RWPE2 (cell line): ENCODE measurements around the gene IL31RA.

Experiments
- ATAC-seq: fragments of 200-7000 bp; cut with Tn5 transposase; 3 replicates; pipeline ENCODE4 v1.9.1; 2021; ENCODE audit warnings: low read depth
- DNase-seq: peaks from one replicate; pipeline ENCODE4 v3.0.0-alpha.2; 2020; ENCODE audit warnings: low spot score
- H3K27ac ChIP-seq: fragments of 450-650 bp; 2 replicates; pipeline ENCODE4 v1.5.1; 2017; ENCODE audit warnings: mild to moderate bottlenecking; ENCODE audit not compliant: poor library complexity, severe bottlenecking
- H3K27me3 ChIP-seq: fragments of 250-450 bp; sonication (Bioruptor Pico); 2 replicates; pipeline ENCODE4 v1.5.1; 2021; ENCODE audit warnings: mild to moderate bottlenecking, moderate library complexity; ENCODE audit not compliant: insufficient read depth, poor library complexity, severe bottlenecking
- H3K36me3 ChIP-seq: fragments of 250-450 bp; sonication (Bioruptor Pico); 2 replicates; pipeline ENCODE4 v1.5.1; 2020; ENCODE audit warnings: low read depth, mild to moderate bottlenecking, moderate library complexity
- H3K4me1 ChIP-seq: fragments of 250-450 bp; sonication (Bioruptor Pico); 2 replicates; pipeline ENCODE4 v1.5.1; 2021; ENCODE audit warnings: mild to moderate bottlenecking, moderate library complexity; ENCODE audit not compliant: insufficient read depth, poor library complexity, severe bottlenecking
- H3K4me3 ChIP-seq: fragments of 250-450 bp; sonication (Bioruptor Pico); 2 replicates; pipeline ENCODE4 v1.5.1; 2021; ENCODE audit warnings: mild to moderate bottlenecking, moderate library complexity; ENCODE audit not compliant: severe bottlenecking
- H3K9me3 ChIP-seq: fragments of 250-450 bp; sonication (Bioruptor Pico); 2 replicates; pipeline ENCODE4 v1.5.1; 2021; ENCODE audit warnings: mild to moderate bottlenecking, moderate library complexity; ENCODE audit not compliant: severe bottlenecking
- CTCF ChIP-seq: fragments of 450-650 bp; IDR thresholded peaks from one replicate; pipeline ENCODE4 v1.5.1; 2017; ENCODE audit warnings: mild to moderate bottlenecking, moderate library complexity; ENCODE audit not compliant: poor library complexity, severe bottlenecking

The IL31RA gene

GRCh38 chr5:55925181-55925580, 74.0 kb downstream of the IL31RA start:
- TF ChIP-seq CTCF: no peak
- DNase-seq: no peak

GRCh38 chr5:55925712-55926111, 74.6 kb downstream of the IL31RA start:
- no peaks in the 10 kb centered on the region for H3K36me3 ChIP-seq
- TF ChIP-seq CTCF: no peak
- no peaks in the 10 kb centered on the region for H3K27me3 ChIP-seq
- no peak for ATAC-seq
- no peak for DNase-seq
- no peak overlapping the region for H3K27ac ChIP-seq
- H3K4me1 ChIP-seq: peaks cover 4% of the 10 kb centered on the region
- no peaks in the 10 kb centered on the region for H3K9me3 ChIP-seq
- H3K4me3 ChIP-seq: no peak overlapping the region

More at GRCh38 chr5:55925181-55925580, 74.0 kb downstream of the IL31RA start:
- Histone ChIP-seq H3K4me1 (peaks cover 4% of the 10 kb centered on the region), H3K27ac (no peak overlapping the region), H3K36me3 (no peaks in the 10 kb centered on the region), H3K9me3 (no peaks in the 10 kb centered on the region), H3K4me3 (no peak overlapping the region), H3K27me3 (no peaks in the 10 kb centered on the region)
- ATAC-seq: no peak

GRCh38 chr5:55926476-55926875, 75.3 kb downstream of the IL31RA start:
- DNase-seq (no peak), ATAC-seq (no peak)
- Histone ChIP-seq H3K4me3 (no peak overlapping the region), H3K27me3 (no peaks in the 10 kb centered on the region), H3K9me3 (no peaks in the 10 kb centered on the region), H3K4me1 (peaks cover 4% of the 10 kb centered on the region), H3K36me3 (no peaks in the 10 kb centered on the region), H3K27ac (no peak overlapping the region)
- no peak for TF ChIP-seq CTCF

- TF ChIP-seq CTCF: no peak
- no peak overlapping the region for H3K4me3 ChIP-seq
- no peak for ATAC-seq
- no peak for DNase-seq
- no peaks in the 10 kb centered on the region for H3K27me3 ChIP-seq
- no peaks in the 10 kb centered on the region for H3K9me3 ChIP-seq
- H3K4me1 ChIP-seq: peaks cover 4% of the 10 kb centered on the region
- no peak overlapping the region for H3K27ac ChIP-seq
- no peaks in the 10 kb centered on the region for H3K36me3 ChIP-seq
Measured at GRCh38 chr5:55927861-55928655, 76.9 kb downstream of the IL31RA start.
